ENCODE data around the gene KRT17. TPM values are rescaled to one million over a fixed set of nuclear protein-coding genes. Genes with fewer than 3 reads are reported as not detected.
"Not testable (repeated sequence)": the region's sequence is repeated elsewhere in the genome, so short reads cannot be mapped to it uniquely, and the experiment has no call there.

KRT17 gene
- total RNA-seq, 1 experiment from 2014 or later, result not detected

DNA sequence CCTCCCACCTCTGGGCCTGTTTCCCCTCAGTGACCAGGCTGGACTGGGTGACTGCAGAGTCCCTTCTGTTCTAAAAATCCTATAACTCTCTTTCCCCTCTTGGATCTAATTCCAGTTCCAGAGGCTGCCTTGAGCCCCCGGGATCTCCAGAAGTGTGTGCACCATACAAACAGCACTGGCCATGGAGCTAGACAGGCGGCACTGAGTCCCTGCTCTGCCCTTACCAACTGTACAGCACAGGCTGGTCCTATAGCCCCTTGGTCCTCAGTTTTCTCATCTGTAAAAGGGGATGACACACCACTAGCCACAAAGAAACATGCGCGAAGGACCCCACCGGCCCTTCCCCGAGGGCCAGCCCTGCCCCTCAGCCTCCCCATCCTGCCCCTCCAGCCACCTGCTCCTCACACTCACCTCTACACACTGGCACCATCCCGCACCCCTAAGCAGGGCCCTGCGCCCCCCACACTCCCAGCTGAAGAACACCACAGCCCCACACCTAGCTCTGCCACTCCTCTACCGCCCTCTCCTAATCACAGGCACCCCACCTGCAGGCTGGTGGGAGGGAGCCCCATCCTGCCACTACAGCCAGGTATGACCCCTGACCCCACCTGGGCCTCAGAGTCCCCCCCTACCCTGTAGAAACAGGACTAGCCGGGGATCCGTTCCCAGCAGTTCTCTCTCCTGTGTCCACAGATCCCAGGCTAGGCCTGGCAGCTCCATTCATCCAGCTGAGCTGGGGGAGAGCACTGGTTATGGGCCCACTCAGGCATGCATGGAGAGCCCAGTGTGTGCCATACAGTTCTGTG is 10.9 kb downstream of the KRT17 start:
- H3K4me3 ChIP-seq (ENCODE audit: insufficient read depth, low read depth, low read length), result no peak overlapping the region
- DNase-seq, result peak; percentile 40
- no peaks in the 10 kb centered on the region for H3K36me3 ChIP-seq (replicated peaks; ENCODE audit: control insufficient read depth, insufficient read depth, low read length)
- no peaks in the 10 kb centered on the region for H3K27me3 ChIP-seq (ENCODE audit: control insufficient read depth, insufficient read depth, low read length)

DNA sequence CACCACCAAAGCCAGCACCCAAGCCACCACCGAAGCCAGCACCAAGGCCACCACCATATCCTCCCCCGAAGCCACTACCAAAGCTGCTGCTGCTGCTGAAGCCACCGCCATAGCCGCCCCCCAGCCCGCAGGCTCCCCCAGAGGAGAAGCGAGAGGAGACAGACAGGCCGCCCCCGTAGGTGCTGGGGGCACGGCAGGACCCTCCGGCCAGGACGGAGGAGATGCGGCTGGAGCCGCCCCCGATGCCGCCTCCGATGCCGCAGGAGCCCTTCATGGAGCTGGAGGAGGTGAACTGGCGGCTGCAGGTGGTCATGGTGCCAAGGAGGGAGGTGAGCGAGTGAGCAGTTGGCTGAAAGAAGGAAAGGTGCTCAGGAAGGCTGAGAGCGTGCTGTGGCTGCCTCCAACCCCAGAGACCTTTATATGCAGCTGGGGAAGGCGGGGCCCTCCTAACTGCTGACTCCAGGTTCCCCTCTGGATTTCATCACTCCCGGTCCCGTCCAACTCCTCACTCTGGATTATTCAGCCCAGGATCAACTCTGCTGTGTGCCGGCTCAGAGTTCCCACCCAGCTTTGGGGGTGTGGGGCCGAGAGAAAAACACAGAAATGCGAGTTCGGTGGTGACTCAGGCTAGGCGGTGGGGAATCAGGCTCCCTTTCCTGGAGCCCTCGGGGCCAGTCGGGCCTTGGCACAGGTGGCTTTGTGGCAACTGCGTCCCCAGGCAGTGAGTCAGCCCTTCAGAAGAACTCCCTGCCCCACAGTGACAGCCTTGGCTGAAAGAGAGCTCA is 11.8 kb downstream of the KRT17 start, which contains the start of gene KRT16:
KRT16 (minus strand) TSS at position 392 of the 785 bp plus-strand sequence; CDS start at position 313, 79 bp downstream.
- not testable (repeated sequence) for H3K27me3 ChIP-seq (ENCODE audit: control insufficient read depth, insufficient read depth, low read length); H3K4me3 ChIP-seq (ENCODE audit: insufficient read depth, low read depth, low read length); H3K36me3 ChIP-seq (replicated peaks; ENCODE audit: control insufficient read depth, insufficient read depth, low read length); DNase-seq

DNA sequence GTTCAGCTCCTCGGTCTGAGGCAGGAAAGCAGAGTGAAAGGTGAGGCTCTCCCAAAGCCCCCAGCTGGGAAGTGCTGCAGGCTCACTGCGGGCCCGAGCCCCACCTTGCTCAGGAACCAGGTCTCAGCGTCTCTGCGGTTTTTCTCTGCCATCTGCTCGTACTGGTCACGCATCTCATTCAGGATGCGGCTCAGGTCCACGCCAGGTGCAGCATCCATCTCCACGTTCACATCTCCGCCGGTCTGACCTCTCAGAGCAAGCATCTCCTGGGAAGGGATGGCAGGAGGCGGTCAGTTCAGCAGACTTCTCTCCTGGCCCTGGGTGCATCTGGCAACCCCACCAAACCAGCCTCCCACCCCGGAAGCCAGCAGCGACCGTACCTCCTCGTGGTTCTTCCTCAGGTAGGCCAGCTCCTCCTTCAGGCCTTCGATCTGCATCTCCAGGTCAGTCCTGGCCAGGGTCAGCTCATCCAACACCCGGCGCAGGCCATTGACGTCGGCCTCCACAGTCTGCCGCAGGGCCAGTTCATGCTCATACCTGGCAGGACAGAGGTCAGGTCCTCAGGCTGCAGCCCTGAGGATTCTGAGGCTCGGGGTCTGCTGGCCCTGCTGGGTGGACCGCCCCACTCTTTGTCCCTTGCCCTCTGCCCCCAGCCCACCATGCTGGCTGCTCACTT is 13.3 kb downstream of the KRT17 start:
- no peak overlapping the region for H3K4me3 ChIP-seq (ENCODE audit: insufficient read depth, low read depth, low read length)
- no peaks in the 10 kb centered on the region for H3K36me3 ChIP-seq (replicated peaks; ENCODE audit: control insufficient read depth, insufficient read depth, low read length)
- DNase-seq, result no peak
- no peaks in the 10 kb centered on the region for H3K27me3 ChIP-seq (ENCODE audit: control insufficient read depth, insufficient read depth, low read length)

DNA sequence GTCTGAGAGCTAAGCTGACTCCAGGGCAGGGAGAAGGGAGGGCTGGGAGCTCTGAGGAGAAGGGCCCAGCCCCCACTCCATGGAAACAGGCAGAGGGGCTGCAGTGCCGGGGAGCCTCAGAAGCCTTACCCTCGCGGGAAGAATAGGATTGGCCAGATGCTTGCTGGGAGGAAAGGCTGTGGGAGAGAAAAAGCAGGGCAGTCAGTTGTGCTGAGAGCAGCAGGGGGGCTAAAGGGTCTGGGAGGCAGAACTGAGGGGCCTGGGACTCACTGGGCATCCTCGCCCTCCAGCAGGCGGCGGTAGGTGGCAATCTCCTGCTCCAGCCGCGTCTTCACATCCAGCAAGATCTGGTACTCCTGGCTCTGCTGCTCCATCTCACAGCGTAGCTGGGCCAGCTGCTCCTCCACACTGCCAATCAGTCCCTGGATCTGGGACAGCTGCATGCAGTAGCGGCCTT is 14.3 kb downstream of the KRT17 start:
- H3K4me3 ChIP-seq (ENCODE audit: insufficient read depth, low read depth, low read length); H3K36me3 ChIP-seq (replicated peaks; ENCODE audit: control insufficient read depth, insufficient read depth, low read length); H3K27me3 ChIP-seq (ENCODE audit: control insufficient read depth, insufficient read depth, low read length): not testable (repeated sequence)
- peak; percentile 60 for DNase-seq

DNA sequence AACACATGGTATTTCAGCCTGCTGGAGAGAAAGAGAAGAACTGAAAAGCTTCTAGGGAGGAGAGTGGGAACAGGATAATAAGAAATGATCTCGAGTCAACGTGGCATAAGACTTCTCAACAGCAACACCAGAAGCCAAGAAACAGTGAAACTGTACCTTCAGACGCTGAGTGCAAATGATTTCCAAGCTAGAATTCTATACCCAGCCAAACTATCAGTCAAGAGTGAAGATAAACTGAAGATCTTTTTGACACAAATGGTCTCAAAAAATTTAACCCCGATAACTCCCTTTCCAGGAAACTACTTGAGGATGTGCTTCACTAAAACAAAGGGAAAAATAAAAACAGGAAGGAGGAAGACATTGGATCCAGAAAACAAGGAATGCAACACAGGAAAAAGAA is 17.4 kb downstream of the KRT17 start:
- H3K36me3 ChIP-seq (replicated peaks; ENCODE audit: control insufficient read depth, insufficient read depth, low read length); DNase-seq; H3K27me3 ChIP-seq (ENCODE audit: control insufficient read depth, insufficient read depth, low read length); H3K4me3 ChIP-seq (ENCODE audit: insufficient read depth, low read depth, low read length): not testable (repeated sequence)

DNA sequence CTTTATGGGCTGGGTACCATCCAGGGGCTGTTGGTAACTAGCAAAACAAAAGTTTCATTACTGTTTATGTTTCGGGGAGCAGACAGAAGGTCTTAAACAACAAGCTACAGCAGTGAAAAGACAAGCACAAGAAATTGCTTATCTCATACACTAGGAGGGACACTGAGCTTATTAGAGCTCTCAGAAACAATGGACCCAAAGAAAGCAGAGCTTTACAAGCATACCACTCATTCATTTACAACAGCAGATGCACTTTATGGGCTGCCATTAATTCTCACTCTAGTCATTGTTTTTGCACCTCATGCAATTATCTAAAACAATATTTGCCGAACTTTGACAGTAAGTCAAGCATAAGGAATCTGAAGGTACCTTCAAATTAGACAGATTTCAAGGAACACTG is 21.9 kb downstream of the KRT17 start:
- H3K36me3 ChIP-seq (replicated peaks; ENCODE audit: control insufficient read depth, insufficient read depth, low read length), result no peaks in the 10 kb centered on the region
- no peak for DNase-seq
- H3K4me3 ChIP-seq (ENCODE audit: insufficient read depth, low read depth, low read length), result no peak overlapping the region
- no peaks in the 10 kb centered on the region for H3K27me3 ChIP-seq (ENCODE audit: control insufficient read depth, insufficient read depth, low read length)

DNA sequence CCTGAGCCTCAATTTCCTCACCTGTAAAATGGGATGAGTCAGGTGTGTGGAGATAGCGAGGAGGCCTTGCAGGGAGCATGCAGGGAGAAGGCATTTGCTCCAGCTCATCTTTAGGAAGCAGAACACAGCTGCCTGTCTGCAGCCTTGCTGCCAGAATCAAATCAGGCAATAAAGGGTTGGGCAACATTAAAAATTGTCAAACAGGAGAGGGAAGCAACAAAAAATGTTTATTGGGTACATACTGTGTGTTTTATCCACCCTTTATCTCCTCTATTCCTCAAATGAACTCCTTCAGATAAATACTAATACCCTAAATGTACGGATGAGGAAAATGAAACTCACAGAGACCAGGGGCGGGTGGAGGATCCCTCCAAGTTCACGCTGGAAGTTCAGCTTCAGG is 24.1 kb downstream of the KRT17 start:
- DNase-seq, result no peak
- Histone ChIP-seq H3K27me3 (ENCODE audit: control insufficient read depth, insufficient read depth, low read length) (no peaks in the 10 kb centered on the region), H3K36me3 (replicated peaks; ENCODE audit: control insufficient read depth, insufficient read depth, low read length) (no peaks in the 10 kb centered on the region), H3K4me3 (ENCODE audit: insufficient read depth, low read depth, low read length) (no peak overlapping the region)

DNA sequence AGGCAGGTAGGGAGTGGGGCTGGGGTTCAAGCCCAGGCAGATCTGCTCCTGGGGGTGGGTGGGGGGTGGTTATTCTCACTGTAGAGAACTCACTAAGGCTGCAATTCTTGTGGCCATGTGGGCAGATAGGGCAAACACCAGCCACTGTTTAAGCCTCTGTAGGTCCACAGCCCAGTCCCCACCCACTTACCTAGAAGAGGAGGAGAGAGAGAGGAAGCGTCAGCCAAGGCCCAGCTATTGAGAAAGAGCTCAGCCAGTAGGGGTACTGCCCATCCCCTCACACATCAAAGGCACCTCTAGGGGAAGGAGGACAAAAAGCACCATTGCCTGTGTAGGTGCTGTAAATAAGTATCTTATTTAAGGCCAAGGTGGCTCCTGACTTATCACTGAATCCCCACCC is 24.7 kb downstream of the KRT17 start:
- DNase-seq, result no peak
- H3K4me3 ChIP-seq (ENCODE audit: insufficient read depth, low read depth, low read length), result no peak overlapping the region

DNA sequence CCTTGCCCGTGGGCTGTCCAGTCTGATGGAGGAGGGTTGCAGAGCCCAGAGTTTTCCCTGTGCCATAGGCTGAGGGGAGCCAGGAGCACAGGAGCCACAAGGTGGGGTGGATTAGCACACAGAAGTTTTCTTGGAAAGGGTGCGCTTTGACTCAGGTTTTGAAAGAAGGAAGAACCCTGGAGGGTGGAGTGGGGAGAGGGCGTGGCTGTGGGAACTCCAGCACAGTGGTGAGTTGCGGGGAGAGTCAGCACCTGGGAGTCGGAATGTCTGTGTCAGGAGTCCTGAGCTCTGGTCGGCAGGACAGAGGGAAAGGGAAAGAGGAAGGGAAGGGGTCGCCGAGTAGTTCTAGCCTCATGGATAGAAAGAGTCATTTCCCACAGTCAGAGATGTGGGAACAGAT is 28.8 kb downstream of the KRT17 start:
- H3K27me3 ChIP-seq (ENCODE audit: control insufficient read depth, insufficient read depth, low read length), result peaks cover 1% of the 10 kb centered on the region; the same call in 1 of the 2 replicates
- no peaks in the 10 kb centered on the region for H3K36me3 ChIP-seq (replicated peaks; ENCODE audit: control insufficient read depth, insufficient read depth, low read length)
- H3K4me3 ChIP-seq (ENCODE audit: insufficient read depth, low read depth, low read length), result no peak overlapping the region
- no peak for DNase-seq

More for the DNA sequence above, 24.7 kb downstream of the KRT17 start:
- Histone ChIP-seq H3K27me3 (ENCODE audit: control insufficient read depth, insufficient read depth, low read length) (peaks cover 1% of the 10 kb centered on the region; the same call in 1 of the 2 replicates), H3K36me3 (replicated peaks; ENCODE audit: control insufficient read depth, insufficient read depth, low read length) (no peaks in the 10 kb centered on the region)

DNA sequence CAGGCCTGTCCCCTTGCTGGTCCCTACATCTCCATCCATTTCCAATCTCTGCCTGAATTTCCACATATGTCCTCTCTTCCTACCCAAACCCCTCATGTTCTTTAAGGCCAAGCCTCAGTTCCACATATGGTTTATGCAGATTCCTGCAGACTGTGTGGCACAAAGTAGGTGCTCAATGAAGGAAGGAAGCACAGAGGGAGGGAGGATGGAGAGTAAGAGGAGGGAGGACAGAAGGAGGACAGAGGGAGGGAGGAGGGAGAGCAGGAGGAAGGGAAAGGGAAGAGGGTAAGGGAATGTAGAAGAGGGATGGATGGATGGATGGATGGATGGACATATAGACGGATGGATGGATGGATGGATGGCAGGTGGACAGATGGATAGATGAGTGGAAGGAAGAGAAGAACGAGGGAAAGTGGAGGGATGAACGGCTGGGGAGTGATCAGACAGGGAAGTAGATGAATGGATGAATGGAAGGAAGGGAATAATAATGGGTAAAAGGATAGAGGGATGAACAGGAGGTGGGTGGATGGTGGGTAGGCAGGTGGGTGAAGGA is 29.9 kb downstream of the KRT17 start:
- Histone ChIP-seq H3K4me3 (ENCODE audit: insufficient read depth, low read depth, low read length) (no peak overlapping the region), H3K36me3 (replicated peaks; ENCODE audit: control insufficient read depth, insufficient read depth, low read length) (no peaks in the 10 kb centered on the region), H3K27me3 (ENCODE audit: control insufficient read depth, insufficient read depth, low read length) (peaks cover 1% of the 10 kb centered on the region; the same call in 1 of the 2 replicates)
- no peak for DNase-seq

DNA sequence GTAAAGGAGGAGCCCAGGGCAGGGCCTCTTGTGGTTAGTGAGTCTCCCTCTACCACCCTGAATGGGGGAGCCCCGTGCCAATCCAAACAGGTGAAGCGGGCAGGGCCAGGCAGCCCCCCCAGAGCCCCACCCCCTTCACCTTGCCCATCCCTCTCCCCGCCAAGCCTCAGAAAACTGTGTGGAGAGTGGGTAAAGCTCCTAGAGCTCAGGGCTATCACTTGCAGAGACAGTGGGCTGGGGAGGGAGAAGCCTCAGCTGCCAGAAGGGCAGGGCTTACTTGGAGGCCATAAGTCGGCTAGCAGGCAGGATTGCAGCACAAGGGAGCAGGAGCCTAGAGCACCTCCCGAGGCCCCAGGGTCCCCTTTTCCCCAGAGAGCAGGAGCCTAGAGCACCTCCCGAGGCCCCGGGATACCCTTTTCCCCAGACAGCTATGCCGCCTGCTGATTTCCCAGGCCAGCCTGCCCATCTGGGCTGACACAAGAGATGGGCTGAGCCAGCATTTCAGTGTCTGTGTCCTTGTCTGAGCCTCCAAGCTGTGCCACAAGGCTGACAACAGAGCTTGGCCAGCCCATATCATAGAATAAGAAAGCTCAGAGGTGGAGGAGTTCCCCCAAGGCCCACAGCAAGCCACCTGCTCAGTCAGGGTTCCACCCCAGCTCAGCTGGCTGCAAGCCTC is 30.9 kb downstream of the KRT17 start:
- DNase-seq, result no peak
- no peaks in the 10 kb centered on the region for H3K36me3 ChIP-seq (replicated peaks; ENCODE audit: control insufficient read depth, insufficient read depth, low read length)
- peaks cover 1% of the 10 kb centered on the region; the same call in 1 of the 2 replicates for H3K27me3 ChIP-seq (ENCODE audit: control insufficient read depth, insufficient read depth, low read length)
- H3K4me3 ChIP-seq (ENCODE audit: insufficient read depth, low read depth, low read length), result no peak overlapping the region

DNA sequence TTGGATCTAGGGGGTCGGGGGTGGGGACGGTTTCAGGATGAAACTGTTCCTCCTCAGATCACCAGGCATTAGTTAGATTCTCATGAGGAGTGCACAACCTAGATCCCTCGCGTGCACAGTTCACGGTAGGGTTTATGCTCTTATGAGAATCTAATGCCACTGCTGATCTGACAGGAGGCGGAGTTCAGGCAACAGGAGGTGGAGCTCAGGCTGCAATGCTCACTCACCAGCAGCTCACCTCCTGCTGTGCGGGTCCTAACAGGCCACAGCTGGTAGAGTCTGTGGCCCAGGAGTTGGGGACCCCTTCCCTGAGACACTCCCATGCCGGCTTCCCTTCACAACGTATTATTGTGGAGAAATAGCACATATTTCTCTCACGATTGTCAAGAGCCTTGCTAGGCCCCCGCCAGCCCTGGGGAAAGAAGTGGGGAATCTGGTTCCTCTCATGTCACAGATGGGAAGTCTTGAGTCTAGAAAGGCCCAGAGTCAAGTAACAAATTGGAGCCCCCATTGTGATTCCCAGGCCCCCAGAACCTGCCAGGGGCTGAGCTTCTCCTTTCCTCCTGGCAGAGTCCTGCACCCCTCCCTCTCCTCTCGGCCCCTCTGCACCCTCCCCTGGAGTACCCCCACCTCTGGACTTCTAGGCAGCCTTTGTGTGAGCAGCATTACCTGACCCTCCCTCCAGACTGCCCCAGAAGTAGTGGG is 31.6 kb downstream of the KRT17 start:
- DNase-seq, result no peak
- H3K4me3 ChIP-seq (ENCODE audit: insufficient read depth, low read depth, low read length), result no peak overlapping the region
- H3K27me3 ChIP-seq (ENCODE audit: control insufficient read depth, insufficient read depth, low read length), result peaks cover 1% of the 10 kb centered on the region; the same call in 1 of the 2 replicates
- no peaks in the 10 kb centered on the region for H3K36me3 ChIP-seq (replicated peaks; ENCODE audit: control insufficient read depth, insufficient read depth, low read length)

DNA sequence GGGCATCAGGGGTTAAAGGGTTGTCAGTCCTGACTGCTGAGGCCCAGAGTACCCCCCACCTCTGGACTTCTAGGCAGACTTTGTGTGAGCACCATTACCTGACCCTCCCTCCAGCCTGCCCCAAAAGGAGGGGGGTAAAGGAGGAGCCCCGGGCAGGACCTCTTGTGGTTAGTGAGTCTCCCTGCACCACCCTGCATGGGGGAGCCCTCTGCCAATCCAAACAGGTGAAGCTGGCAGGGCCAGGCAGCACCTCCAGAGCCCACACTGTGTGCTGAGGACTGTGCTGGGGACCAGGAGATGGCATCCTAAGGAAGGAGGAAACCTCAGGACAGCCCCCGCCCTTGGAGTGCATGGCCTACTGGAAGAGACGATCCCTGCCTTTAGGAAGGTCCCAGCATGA is 35.1 kb downstream of the KRT17 start:
- Histone ChIP-seq H3K27me3 (ENCODE audit: control insufficient read depth, insufficient read depth, low read length) (no peaks in the 10 kb centered on the region; the same call in 1 of the 2 replicates), H3K36me3 (replicated peaks; ENCODE audit: control insufficient read depth, insufficient read depth, low read length) (no peaks in the 10 kb centered on the region), H3K4me3 (ENCODE audit: insufficient read depth, low read depth, low read length) (no peak overlapping the region)
- DNase-seq, result peak; percentile 50
